Dendritic cell treated with granulocyte-macrophage colony-stimulating factor and Interleukin-4, amounts not matched to agents 40 ng/mL and 50 ng/mL, for 4 days (primary cell): Measurements from ENCODE around the gene NT5C1B.

Experiments used
- H3K27ac Mint-ChIP-seq: one replicate; pipeline ENCODE4 v1.8.0; 2022; ENCODE audit warnings: mild to moderate bottlenecking, mixed read lengths
- H3K27me3 Mint-ChIP-seq: one replicate; pipeline ENCODE4 v1.8.0; 2022; ENCODE audit warnings: mild to moderate bottlenecking, mixed read lengths
- H3K36me3 Mint-ChIP-seq: one replicate; pipeline ENCODE4 v1.8.0; 2022; ENCODE audit warnings: low read depth, mixed read lengths
- H3K4me1 Mint-ChIP-seq: one replicate; pipeline ENCODE4 v1.8.0; 2022; ENCODE audit warnings: low read depth, mixed read lengths
- H3K4me3 Mint-ChIP-seq: one replicate; pipeline ENCODE4 v1.8.0; 2022; ENCODE audit warnings: mild to moderate bottlenecking, moderate library complexity, mixed read lengths
- H3K9me3 Mint-ChIP-seq: one replicate; pipeline ENCODE4 v1.8.0; 2022; ENCODE audit warnings: mixed read lengths
- intact Hi-C: fragments of 100-400 bp; cut with micrococcal nuclease; formaldehyde crosslinking; loops from one replicate; pipeline ENCODE4 v1.15.0; 2022

NT5C1B gene

DNA sequence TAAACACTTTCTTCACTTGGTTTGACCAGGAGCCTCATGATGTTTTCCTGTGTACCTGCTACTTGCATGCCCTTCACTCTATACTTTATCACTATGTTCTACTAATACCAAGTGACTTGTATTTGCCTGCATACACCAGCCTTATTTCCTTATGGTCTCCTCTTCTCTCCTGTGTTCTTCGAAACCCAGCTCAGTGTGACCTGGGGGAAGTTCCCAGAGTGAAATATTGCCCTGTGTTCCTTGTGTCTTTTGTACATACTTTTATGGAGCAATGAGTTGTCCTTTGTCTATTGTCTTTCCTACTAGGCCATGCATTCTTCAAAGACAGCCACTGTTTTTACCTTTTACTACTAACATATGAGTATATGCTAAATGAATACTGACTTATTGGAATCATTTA, 567 bp downstream of the NT5C1B start:
- H3K27me3 Mint-ChIP-seq, result peaks cover 1% of the 10 kb centered on the region

GRCh38 chr2:18588049-18588448, 1.3 kb downstream of the NT5C1B start:
- Mint-ChIP-seq H3K4me3 (no peak overlapping the region), H3K27ac (no peak overlapping the region), H3K9me3 (peaks cover 46% of the 10 kb centered on the region), H3K27me3 (peaks cover 1% of the 10 kb centered on the region), H3K36me3 (no peaks in the 10 kb centered on the region), H3K4me1 (no peaks in the 10 kb centered on the region)
- intact Hi-C loops, result no loop called here

More for the DNA sequence above, 567 bp downstream of the NT5C1B start:
- no peaks in the 10 kb centered on the region for H3K4me1 Mint-ChIP-seq
- no peaks in the 10 kb centered on the region for H3K36me3 Mint-ChIP-seq
- no peak overlapping the region for H3K4me3 Mint-ChIP-seq
- no peak overlapping the region for H3K27ac Mint-ChIP-seq
- intact Hi-C loops, result no loop called here
- peaks cover 41% of the 10 kb centered on the region for H3K9me3 Mint-ChIP-seq

DNA sequence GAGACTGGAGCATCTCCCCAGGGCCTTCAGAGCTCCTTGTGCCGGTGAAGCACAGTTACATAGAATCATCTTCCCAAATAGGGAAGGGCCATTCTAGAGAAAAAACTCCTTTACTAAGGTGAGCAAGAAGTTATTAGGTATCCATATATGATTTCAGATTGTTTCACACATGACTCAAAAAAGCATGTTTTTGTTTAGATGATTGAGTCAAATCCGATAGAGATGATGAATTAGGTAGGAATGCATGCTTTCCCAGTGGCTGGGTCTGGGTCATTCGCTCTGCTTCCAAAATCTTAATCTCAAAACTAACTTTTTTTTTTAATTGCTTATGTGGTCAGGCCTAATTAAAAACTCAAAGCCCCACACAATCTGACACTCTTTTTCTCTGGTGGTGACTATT, 3.8 kb downstream of the NT5C1B start:
- no peak overlapping the region for H3K27ac Mint-ChIP-seq
- peaks cover 38% of the 10 kb centered on the region for H3K9me3 Mint-ChIP-seq
- intact Hi-C loops, result no loop called here
- no peaks in the 10 kb centered on the region for H3K36me3 Mint-ChIP-seq
- H3K27me3 Mint-ChIP-seq, result peaks cover 1% of the 10 kb centered on the region
- H3K4me1 Mint-ChIP-seq, result no peaks in the 10 kb centered on the region
- no peak overlapping the region for H3K4me3 Mint-ChIP-seq

- Mint-ChIP-seq H3K4me1 (no peaks in the 10 kb centered on the region), H3K27me3 (peaks cover 1% of the 10 kb centered on the region), H3K27ac (no peak overlapping the region), H3K36me3 (no peaks in the 10 kb centered on the region), H3K4me3 (no peak overlapping the region), H3K9me3 (peaks cover 39% of the 10 kb centered on the region)
- intact Hi-C loops, result no loop called here
These were observed 4.8 kb downstream of the NT5C1B start for GRCh38 chr2:18584608-18584954.

DNA sequence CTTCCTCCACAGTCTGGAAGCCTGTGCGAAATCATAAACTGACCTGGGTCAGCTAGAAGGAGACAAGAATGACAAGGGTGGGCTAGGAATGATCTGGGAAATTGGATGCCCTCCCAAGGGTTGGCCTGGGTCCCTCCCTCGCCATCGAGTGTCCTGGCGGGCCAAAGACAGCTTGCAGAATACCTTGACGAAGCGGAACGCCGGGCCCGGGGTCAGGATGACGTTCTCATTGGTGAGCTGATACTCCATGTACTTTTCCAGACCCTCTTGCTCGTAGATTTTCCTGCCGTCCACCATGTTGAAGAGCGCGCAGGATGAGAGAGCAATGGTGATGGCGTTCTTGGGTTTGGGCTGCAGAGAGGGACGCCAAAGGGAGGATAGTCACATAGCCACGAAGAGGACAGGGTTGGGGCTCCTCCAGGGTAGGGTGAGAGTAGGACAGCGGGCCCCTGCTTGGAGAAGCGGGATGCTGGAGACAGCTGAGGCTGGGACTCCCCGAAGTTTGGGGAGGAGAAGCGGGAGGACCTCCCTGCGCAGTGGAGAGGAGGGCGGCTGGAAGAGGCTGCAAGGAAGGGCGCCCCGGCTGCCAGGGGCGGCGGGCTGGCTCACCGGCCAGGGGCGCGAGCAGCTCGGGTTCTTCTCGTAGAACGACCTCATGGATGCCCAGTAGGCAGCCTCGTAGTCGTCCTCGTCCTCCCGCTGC, 5.3 kb downstream of the NT5C1B start:
- no peaks in the 10 kb centered on the region for H3K4me1 Mint-ChIP-seq
- H3K36me3 Mint-ChIP-seq, result no peaks in the 10 kb centered on the region
- H3K27me3 Mint-ChIP-seq, result peaks cover 1% of the 10 kb centered on the region
- H3K9me3 Mint-ChIP-seq, result peaks cover 44% of the 10 kb centered on the region
- H3K27ac Mint-ChIP-seq, result no peak overlapping the region
- intact Hi-C loops, result no loop called here
- no peak overlapping the region for H3K4me3 Mint-ChIP-seq

DNA sequence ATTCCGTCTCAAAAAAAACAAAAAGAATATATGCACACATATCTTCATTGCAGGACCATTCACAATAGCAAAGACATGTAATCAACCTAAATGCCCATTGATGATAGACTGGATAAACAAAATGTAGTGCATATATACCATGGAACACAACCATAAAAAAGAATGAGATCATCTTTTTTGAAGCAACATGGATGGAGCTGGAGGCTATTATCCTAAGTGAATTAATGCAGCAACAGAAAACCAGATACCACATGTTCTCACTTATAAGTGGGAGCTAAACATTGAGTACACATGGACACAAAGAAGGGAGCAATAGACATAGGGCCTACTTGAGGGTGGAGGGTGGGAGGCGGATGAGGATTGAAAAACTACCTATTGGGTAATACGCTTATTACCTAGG, 8.8 kb downstream of the NT5C1B start:
- Mint-ChIP-seq H3K4me1 (no peaks in the 10 kb centered on the region), H3K27me3 (peaks cover 1% of the 10 kb centered on the region), H3K9me3 (peaks cover 39% of the 10 kb centered on the region), H3K27ac (no peak overlapping the region), H3K4me3 (no peak overlapping the region), H3K36me3 (no peaks in the 10 kb centered on the region)
- intact Hi-C loops, result no loop called here

- no peaks in the 10 kb centered on the region for H3K27me3 Mint-ChIP-seq
- no peak overlapping the region for H3K4me3 Mint-ChIP-seq
- H3K9me3 Mint-ChIP-seq, result peaks cover 16% of the 10 kb centered on the region
- no peaks in the 10 kb centered on the region for H3K4me1 Mint-ChIP-seq
- intact Hi-C loops, result no loop called here
- no peaks in the 10 kb centered on the region for H3K36me3 Mint-ChIP-seq
- H3K27ac Mint-ChIP-seq, result no peak overlapping the region
These were observed 11.3 kb downstream of the NT5C1B start for GRCh38 chr2:18578033-18578432.

GRCh38 chr2:18566145-18566769, 23.1 kb downstream of the NT5C1B start:
- Mint-ChIP-seq H3K27me3 (no peaks in the 10 kb centered on the region), H3K4me3 (no peak overlapping the region), H3K4me1 (no peaks in the 10 kb centered on the region), H3K9me3 (no peaks in the 10 kb centered on the region), H3K36me3 (no peaks in the 10 kb centered on the region), H3K27ac (no peak overlapping the region)
- intact Hi-C loops, result no loop called here

- peak overlapping the region; percentile 88 for H3K27ac Mint-ChIP-seq
- intact Hi-C loops, result loop anchor here (1.0 kb wide), 1 partner anchor 1341 kb away; the partner anchor contains the start of gene TTC32
- H3K27me3 Mint-ChIP-seq, result no peaks in the 10 kb centered on the region
- H3K9me3 Mint-ChIP-seq, result no peaks in the 10 kb centered on the region
- peak overlapping the region; percentile 85 for H3K4me3 Mint-ChIP-seq
- H3K36me3 Mint-ChIP-seq, result peaks cover 6% of the 10 kb centered on the region
- H3K4me1 Mint-ChIP-seq, result peaks cover 17% of the 10 kb centered on the region
These were observed 28.6 kb downstream of the NT5C1B start for GRCh38 chr2:18560797-18561085.

GRCh38 chr2:18560031-18560796, 29.2 kb downstream of the NT5C1B start, which contains the start of gene RDH14:
Gene RDH14 (minus strand): TSS chr2:18560653. CDS start chr2:18560572, 81 bp downstream.
- Mint-ChIP-seq H3K4me1 (peaks cover 17% of the 10 kb centered on the region), H3K4me3 (peak within 1 kb of the TSS; percentile 85), H3K9me3 (no peaks in the 10 kb centered on the region), H3K27ac (peak within 1 kb of the TSS; percentile 88), H3K36me3 (peaks cover 12% of the 10 kb centered on the region), H3K27me3 (no peaks in the 10 kb centered on the region)
- intact Hi-C loops, result loop anchor here (1.0 kb wide), 1 partner anchor 1341 kb away; the partner anchor contains the start of gene TTC32

- Mint-ChIP-seq H3K4me3 (peak overlapping the region; percentile 85), H3K27me3 (no peaks in the 10 kb centered on the region), H3K27ac (peak overlapping the region; percentile 88), H3K36me3 (peaks cover 18% of the 10 kb centered on the region), H3K4me1 (peaks cover 17% of the 10 kb centered on the region), H3K9me3 (no peaks in the 10 kb centered on the region)
- intact Hi-C loops, result loop anchor here (1.0 kb wide), 1 partner anchor 1342 kb away; the partner anchor contains the start of gene TTC32
These were observed 29.8 kb downstream of the NT5C1B start for GRCh38 chr2:18559531-18560030.

DNA sequence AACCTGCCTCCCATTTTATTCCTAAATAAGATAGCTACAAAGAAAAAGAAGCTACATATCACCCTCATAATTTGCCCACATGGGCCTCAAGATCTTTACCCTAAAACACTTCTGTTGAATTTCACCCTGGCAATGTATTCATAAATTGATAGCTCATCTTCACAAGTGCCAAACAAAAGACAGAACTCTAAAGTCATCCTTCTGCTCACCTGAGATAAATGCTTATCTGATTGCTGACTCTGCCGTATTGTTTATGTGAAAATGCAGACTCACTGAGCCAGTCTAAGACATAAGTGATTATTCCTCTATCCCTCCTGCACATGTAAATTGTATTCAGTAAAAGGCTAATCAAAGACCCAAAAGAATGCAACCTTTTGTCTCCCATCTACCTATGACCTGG, 30.9 kb downstream of the NT5C1B start:
- Mint-ChIP-seq H3K4me1 (peaks cover 21% of the 10 kb centered on the region), H3K36me3 (peaks cover 24% of the 10 kb centered on the region)

DNA sequence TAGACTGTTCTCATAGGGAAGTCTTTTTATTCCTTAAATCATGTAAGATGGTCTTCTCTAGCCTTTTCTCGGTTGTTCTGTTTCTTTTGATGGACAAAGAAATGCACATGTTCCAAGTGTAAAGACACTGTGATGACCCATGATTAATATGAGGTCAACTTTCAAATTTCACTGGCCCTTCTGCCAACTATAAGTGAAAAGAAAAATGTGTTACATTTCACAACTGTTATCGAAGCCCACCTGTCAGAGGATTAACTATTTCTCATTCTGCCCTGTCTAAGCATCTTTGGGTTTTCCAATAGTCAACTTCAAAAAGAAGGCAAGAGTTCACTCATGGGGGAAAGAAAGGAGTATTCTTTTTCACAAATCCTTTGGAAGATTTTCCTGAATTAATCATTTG, 32.2 kb downstream of the NT5C1B start:
- peaks cover 25% of the 10 kb centered on the region for H3K36me3 Mint-ChIP-seq
- peaks cover 21% of the 10 kb centered on the region for H3K4me1 Mint-ChIP-seq
- H3K4me3 Mint-ChIP-seq, result no peak overlapping the region
- H3K27ac Mint-ChIP-seq, result no peak overlapping the region
- H3K27me3 Mint-ChIP-seq, result no peaks in the 10 kb centered on the region
- no peaks in the 10 kb centered on the region for H3K9me3 Mint-ChIP-seq
- intact Hi-C loops, result no loop called here

More for the DNA sequence above, 30.9 kb downstream of the NT5C1B start:
- no peaks in the 10 kb centered on the region for H3K9me3 Mint-ChIP-seq
- H3K4me3 Mint-ChIP-seq, result no peak overlapping the region
- no peak overlapping the region for H3K27ac Mint-ChIP-seq
- H3K27me3 Mint-ChIP-seq, result no peaks in the 10 kb centered on the region
- intact Hi-C loops, result no loop called here
